KMS-11 (cell line): ENCODE measurements around the gene CTIF.

Source experiments
- H2AFZ ChIP-seq: fragments of 200-600 bp; sonication (generic); 2 replicates; pipeline ENCODE4 v1.6.1; 2016; ENCODE audit warnings: antibody characterized with exemption, mixed run types, low read depth
- H3K27ac ChIP-seq: fragments of 200-600 bp; sonication (generic); 2 replicates; pipeline ENCODE4 v1.6.1; 2016; ENCODE audit warnings: mild to moderate bottlenecking, mixed run types
- H3K27me3 ChIP-seq: fragments of 200-600 bp; sonication (generic); 2 replicates; pipeline ENCODE4 v1.6.1; 2017; ENCODE audit warnings: mild to moderate bottlenecking, low read depth, mixed run types, moderate library complexity; ENCODE audit not compliant: insufficient read depth
- H3K36me3 ChIP-seq: fragments of 200-600 bp; sonication (generic); 2 replicates; pipeline ENCODE4 v1.6.1; 2017; ENCODE audit warnings: mild to moderate bottlenecking, mixed run types; ENCODE audit not compliant: insufficient read depth
- H3K4me1 ChIP-seq: fragments of 200-600 bp; sonication (generic); 2 replicates; pipeline ENCODE4 v1.6.1; 2016; ENCODE audit warnings: mild to moderate bottlenecking, low read depth, mixed run types; ENCODE audit not compliant: poor library complexity, severe bottlenecking
- H3K4me2 ChIP-seq: fragments of 200-600 bp; sonication (generic); 2 replicates; pipeline ENCODE4 v1.7.0; 2016; ENCODE audit warnings: mild to moderate bottlenecking, mixed run types
- H3K4me3 ChIP-seq: fragments of 200-600 bp; sonication (generic); IDR thresholded peaks from 2 replicates; pipeline ENCODE4 v1.6.1; 2017; ENCODE audit warnings: low read depth, low read length, mixed read lengths; ENCODE audit not compliant: insufficient read depth
- H3K79me2 ChIP-seq: fragments of 200-600 bp; sonication (generic); 2 replicates; pipeline ENCODE4 v1.6.1; 2016; ENCODE audit warnings: low read depth, mixed run types; ENCODE audit not compliant: insufficient read depth
- H3K9ac ChIP-seq: fragments of 200-600 bp; sonication (generic); 2 replicates; pipeline ENCODE4 v1.6.1; 2016; ENCODE audit warnings: mild to moderate bottlenecking, mixed run types
- H4K20me1 ChIP-seq: fragments of 200-600 bp; sonication (generic); 2 replicates; pipeline ENCODE4 v1.6.1; 2016; ENCODE audit warnings: mild to moderate bottlenecking, mixed run types; ENCODE audit not compliant: insufficient read depth
- TF ChIP-seq, protein P1 (sequence below): fragments of 200-600 bp; sonication (generic); conservative IDR thresholded peaks from 2 replicates; pipeline ENCODE4 v1.6.1; 2017; ENCODE audit warnings: low read depth, mild to moderate bottlenecking, antibody characterized with exemption, low read length, moderate library complexity, mixed read lengths

CTIF gene

DNA sequence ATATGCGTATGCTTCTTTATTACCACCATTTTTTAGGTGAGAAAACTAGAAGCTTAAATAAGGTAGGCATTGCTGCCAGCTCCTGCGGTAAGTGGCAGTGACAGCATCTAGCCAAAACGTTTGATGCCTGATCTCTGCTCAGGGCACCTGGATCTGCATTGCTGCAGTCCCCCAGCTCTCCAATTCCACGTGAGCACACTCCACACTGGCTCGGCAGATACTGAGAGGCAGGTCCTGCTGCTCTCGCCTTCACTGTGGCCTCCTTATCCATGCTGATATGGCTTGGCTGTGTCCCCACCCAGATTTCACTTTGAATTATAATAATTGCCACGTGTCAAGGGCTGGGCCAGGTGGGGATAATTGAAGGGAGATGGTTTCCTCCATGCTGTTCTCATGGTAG is 160.9 kb downstream of the CTIF start:
- Histone ChIP-seq H2AFZ (no peak overlapping the region), H3K4me1 (no peaks in the 10 kb centered on the region), H3K79me2 (no peaks in the 10 kb centered on the region), H3K36me3 (no peaks in the 10 kb centered on the region), H3K9ac (no peak overlapping the region), H4K20me1 (no peaks in the 10 kb centered on the region), H3K4me2 (no peak overlapping the region), H3K27ac (no peak overlapping the region), H3K4me3 (no peak overlapping the region), H3K27me3 (no peaks in the 10 kb centered on the region)
- TF ChIP-seq, protein P1, sequence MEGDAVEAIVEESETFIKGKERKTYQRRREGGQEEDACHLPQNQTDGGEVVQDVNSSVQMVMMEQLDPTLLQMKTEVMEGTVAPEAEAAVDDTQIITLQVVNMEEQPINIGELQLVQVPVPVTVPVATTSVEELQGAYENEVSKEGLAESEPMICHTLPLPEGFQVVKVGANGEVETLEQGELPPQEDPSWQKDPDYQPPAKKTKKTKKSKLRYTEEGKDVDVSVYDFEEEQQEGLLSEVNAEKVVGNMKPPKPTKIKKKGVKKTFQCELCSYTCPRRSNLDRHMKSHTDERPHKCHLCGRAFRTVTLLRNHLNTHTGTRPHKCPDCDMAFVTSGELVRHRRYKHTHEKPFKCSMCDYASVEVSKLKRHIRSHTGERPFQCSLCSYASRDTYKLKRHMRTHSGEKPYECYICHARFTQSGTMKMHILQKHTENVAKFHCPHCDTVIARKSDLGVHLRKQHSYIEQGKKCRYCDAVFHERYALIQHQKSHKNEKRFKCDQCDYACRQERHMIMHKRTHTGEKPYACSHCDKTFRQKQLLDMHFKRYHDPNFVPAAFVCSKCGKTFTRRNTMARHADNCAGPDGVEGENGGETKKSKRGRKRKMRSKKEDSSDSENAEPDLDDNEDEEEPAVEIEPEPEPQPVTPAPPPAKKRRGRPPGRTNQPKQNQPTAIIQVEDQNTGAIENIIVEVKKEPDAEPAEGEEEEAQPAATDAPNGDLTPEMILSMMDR: no peak

DNA sequence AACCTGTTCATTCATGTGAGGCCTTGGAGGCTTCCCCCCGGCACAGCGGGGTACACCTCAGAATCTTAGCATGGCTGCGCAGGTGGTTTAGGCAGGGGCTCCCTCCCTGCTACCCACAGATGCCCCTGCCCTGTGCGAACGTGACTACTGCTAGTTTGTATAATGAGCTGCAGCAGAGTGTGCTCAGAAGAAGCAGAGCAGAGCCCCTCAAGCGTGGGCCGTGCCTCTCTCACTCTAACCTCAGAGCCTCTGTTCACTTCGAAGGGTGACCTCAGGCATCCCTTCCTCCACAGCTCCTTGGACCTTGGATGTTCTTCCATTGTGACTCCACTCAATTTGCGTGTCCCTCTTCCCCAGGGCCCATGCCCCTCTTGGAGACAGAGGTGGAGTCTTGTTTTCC is 161.6 kb downstream of the CTIF start:
- no peaks in the 10 kb centered on the region for H3K27me3 ChIP-seq
- no peaks in the 10 kb centered on the region for H3K79me2 ChIP-seq
- H4K20me1 ChIP-seq: no peaks in the 10 kb centered on the region
- H3K4me3 ChIP-seq: no peak overlapping the region
- H3K4me2 ChIP-seq: no peak overlapping the region
- TF ChIP-seq, protein P1: no peak
- no peaks in the 10 kb centered on the region for H3K4me1 ChIP-seq
- H3K9ac ChIP-seq: no peak overlapping the region
- no peak overlapping the region for H2AFZ ChIP-seq
- H3K36me3 ChIP-seq: no peaks in the 10 kb centered on the region
- H3K27ac ChIP-seq: no peak overlapping the region

DNA sequence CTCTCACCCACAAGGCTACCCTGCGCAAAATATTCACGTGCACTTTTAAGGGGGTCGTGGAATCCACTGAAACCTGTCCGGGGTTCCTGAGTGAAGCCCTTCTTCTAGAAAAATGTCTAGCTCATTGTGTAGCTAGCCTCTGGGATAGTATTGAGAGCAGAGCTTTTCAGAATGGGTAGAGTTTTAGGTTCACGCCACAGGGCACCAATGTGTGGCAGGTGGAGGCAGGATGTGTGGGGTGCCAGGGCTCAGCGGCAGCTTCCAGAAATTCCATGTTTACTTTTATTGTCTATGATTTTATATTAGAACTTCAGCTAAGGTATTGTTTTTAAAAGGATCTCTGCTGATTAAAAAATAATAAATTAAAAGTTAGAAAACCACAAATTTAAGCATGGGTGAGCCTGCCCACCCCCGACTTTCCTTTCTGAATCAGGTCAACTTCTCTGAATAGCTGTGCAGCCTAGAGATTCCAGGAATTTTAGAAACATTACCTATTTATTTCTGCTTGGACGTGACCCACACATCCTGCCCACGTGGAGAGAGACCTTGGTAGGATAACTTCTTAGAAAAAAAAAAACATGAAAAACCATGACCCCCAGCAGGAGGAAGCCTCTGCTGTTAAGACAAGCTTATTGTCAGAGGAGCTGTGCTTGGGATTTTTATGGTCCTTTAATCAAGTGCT is 163.7 kb downstream of the CTIF start:
- TF ChIP-seq, protein P1: no peak
- Histone ChIP-seq H3K4me1 (no peaks in the 10 kb centered on the region), H3K4me3 (no peak overlapping the region), H3K27me3 (no peaks in the 10 kb centered on the region), H3K79me2 (no peaks in the 10 kb centered on the region), H3K4me2 (no peak overlapping the region), H3K27ac (no peak overlapping the region), H3K36me3 (no peaks in the 10 kb centered on the region), H3K9ac (no peak overlapping the region), H4K20me1 (no peaks in the 10 kb centered on the region), H2AFZ (no peak overlapping the region)

DNA sequence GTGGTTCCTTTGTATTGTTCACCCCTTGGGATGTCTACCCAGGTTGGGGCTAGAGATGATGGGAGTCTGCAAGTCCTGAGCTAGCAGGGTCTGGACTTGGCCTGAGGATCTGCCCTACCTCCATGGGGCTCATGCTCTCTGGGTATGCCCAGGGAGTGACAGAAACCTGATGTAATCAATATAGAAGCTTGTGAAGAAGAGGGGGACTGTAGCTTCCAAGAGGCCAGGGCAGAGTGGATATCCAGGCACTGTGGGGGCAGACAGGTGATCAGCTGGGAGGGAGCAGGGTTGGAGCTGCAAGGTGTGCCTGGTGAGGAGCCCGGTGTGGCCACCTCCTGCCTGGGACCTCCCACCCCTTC is 164.2 kb downstream of the CTIF start:
- Histone ChIP-seq H3K9ac (no peak overlapping the region), H3K79me2 (no peaks in the 10 kb centered on the region), H2AFZ (no peak overlapping the region), H3K4me2 (no peak overlapping the region), H3K4me3 (no peak overlapping the region), H3K27me3 (no peaks in the 10 kb centered on the region), H3K36me3 (no peaks in the 10 kb centered on the region), H3K4me1 (no peaks in the 10 kb centered on the region), H3K27ac (no peak overlapping the region), H4K20me1 (no peaks in the 10 kb centered on the region)
- TF ChIP-seq, protein P1: no peak
